ENCODE measurements around the gene ZNF683. TPM values are rescaled to one million over a fixed set of nuclear protein-coding genes. Genes with fewer than 3 reads are reported as not detected.
A peak's percentile ranks its signal among the peaks of the same experiment; 100 is the strongest.

The ZNF683 gene
- total and polyA plus RNA-seq, 2 experiments from 2014 or later = not detected

DNA sequence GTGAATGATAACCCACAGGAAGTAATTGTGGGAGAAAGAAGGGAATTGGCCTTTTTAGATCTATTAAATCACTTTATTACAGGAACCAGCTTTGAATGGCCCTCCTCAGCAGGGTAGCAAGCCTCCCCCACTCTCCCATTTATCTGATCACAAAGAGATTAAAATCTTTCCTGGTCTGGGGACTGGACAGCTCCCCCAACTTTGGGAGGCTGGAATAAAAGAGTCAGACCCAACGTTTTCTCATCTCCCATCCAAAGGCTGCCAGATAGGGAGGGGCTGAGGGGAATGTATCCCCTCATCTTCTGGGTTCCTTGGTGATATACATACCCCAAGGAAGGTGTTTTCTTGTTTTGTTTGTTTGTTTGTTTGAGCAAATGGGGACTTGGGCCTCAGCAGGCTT lies 40.5 kb upstream of the ZNF683 start:
- Mint-ChIP-seq H3K27me3 (ENCODE audit: insufficient read depth, low read depth, poor library complexity) (peaks cover 50% of the 10 kb centered on the region), H3K9me3 (peaks cover 4% of the 10 kb centered on the region; the same call in 1 of the 3 replicates), H3K36me3 (ENCODE audit: low read depth) (peaks cover 72% of the 10 kb centered on the region), H3K27ac (peak overlapping the region; percentile 97), H3K4me1 (peaks cover 63% of the 10 kb centered on the region), H3K4me3 (peak overlapping the region; percentile 99)
- H3F3A ChIP-seq (replicated peaks; ENCODE audit: low read depth) = peaks cover 63% of the 10 kb centered on the region
- ATAC-seq = no peak
- H3K79me2 ChIP-seq (replicated peaks; ENCODE audit: insufficient read depth) = peaks cover 68% of the 10 kb centered on the region
- H3K4me2 ChIP-seq = peak overlapping the region; percentile 84
- H4K20me1 ChIP-seq (replicated peaks; ENCODE audit: insufficient read depth) = peaks cover 36% of the 10 kb centered on the region
- no peaks in the 10 kb centered on the region for H3K27me3 ChIP-seq (ENCODE audit: insufficient read depth)
- H3K27ac ChIP-seq (ENCODE audit: low read depth) = peak overlapping the region; percentile 100
- no peak overlapping the region for H2AFZ ChIP-seq
- no peak for TF ChIP-seq JUNB (IDR thresholded peaks at IDR 0.05; ENCODE audit: unreplicated experiment)
- H3K4me1 ChIP-seq (ENCODE audit: insufficient read depth) = peaks cover 59% of the 10 kb centered on the region
- DNase-seq (ENCODE audit: low spot score) = no peak
- peaks cover 29% of the 10 kb centered on the region; the same call in 1 of the 2 replicates for H3K36me3 ChIP-seq (ENCODE audit: insufficient read depth)
- H3K4me3 ChIP-seq = peak overlapping the region; percentile 96
- H3K9me2 ChIP-seq (ENCODE audit: insufficient read depth) = no peaks in the 10 kb centered on the region

DNA sequence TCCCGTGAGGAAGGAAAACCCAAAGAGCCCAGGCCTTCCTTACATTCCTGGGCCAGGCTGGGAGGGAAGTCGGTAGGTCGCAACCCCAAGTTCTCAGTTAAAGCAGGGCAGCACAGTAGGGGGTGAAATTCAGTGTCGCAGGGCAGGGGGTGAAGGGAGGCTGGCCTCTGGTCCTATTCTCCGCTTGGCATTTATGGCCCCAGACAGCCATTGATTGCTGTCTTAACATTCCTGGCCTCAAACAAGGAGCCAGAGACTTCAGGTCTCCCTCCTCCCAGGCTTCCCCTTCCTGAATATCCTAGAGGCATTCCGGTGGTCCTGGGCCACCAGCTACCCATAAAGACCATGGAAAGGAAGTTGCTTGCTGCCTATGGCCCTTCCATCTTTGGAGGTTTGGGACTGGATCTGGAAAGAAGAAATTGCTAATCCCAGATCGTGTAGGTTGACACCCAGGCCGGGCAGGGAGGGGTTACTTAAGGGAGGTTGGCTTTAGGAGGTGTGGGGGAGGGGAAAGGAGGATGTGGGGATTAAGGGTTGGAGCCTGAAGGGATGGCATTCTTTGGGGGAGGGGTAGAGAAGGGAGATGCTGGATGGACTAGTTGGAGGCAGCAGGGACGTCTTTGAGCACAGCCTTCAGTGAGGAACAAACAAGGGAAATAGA lies 39.8 kb upstream of the ZNF683 start:
- H3F3A ChIP-seq (replicated peaks; ENCODE audit: low read depth) = peaks cover 56% of the 10 kb centered on the region
- H3K9me3 Mint-ChIP-seq = peaks cover 4% of the 10 kb centered on the region; the same call in 1 of the 3 replicates
- DNase-seq (ENCODE audit: low spot score) (peak; percentile 97), ATAC-seq (peak; percentile 15)
- no peaks in the 10 kb centered on the region for H3K27me3 ChIP-seq (ENCODE audit: insufficient read depth)
- H3K27ac ChIP-seq (ENCODE audit: low read depth) = peak overlapping the region; percentile 100
- H3K4me2 ChIP-seq = peak overlapping the region; percentile 84
- no peaks in the 10 kb centered on the region for H3K9me2 ChIP-seq (ENCODE audit: insufficient read depth)
- peaks cover 56% of the 10 kb centered on the region for H3K4me1 Mint-ChIP-seq
- H3K4me3 Mint-ChIP-seq = peak overlapping the region; percentile 99
- no peak overlapping the region for H2AFZ ChIP-seq
- peaks cover 36% of the 10 kb centered on the region for H4K20me1 ChIP-seq (replicated peaks; ENCODE audit: insufficient read depth)
- peaks cover 52% of the 10 kb centered on the region for H3K4me1 ChIP-seq (ENCODE audit: insufficient read depth)
- peaks cover 61% of the 10 kb centered on the region for H3K79me2 ChIP-seq (replicated peaks; ENCODE audit: insufficient read depth)
- peaks cover 23% of the 10 kb centered on the region; the same call in 1 of the 2 replicates for H3K36me3 ChIP-seq (ENCODE audit: insufficient read depth)
- H3K36me3 Mint-ChIP-seq (ENCODE audit: low read depth) = peaks cover 64% of the 10 kb centered on the region
- TF ChIP-seq POLR2AphosphoS5 (IDR thresholded peaks at IDR 0.05; ENCODE audit: low read depth) = peak; percentile 77; the same call in 1 of the 2 replicates
- no peak for TF ChIP-seq ZNF331 (CRISPR knock-in tag; IDR thresholded peaks at IDR 0.05; ENCODE audit: low read depth)
- TF ChIP-seq CREB1 (CRISPR knock-in tag; IDR thresholded peaks at IDR 0.05; ENCODE audit: low read depth) = peak; percentile 37; the same call in 1 of the 2 replicates
- TF ChIP-seq, protein P1, sequence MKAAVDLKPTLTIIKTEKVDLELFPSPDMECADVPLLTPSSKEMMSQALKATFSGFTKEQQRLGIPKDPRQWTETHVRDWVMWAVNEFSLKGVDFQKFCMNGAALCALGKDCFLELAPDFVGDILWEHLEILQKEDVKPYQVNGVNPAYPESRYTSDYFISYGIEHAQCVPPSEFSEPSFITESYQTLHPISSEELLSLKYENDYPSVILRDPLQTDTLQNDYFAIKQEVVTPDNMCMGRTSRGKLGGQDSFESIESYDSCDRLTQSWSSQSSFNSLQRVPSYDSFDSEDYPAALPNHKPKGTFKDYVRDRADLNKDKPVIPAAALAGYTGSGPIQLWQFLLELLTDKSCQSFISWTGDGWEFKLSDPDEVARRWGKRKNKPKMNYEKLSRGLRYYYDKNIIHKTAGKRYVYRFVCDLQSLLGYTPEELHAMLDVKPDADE (IDR thresholded peaks at IDR 0.05) = peak; percentile 68; the same call in 1 of the 2 replicates
- no peak for TF ChIP-seq EZH2 (IDR thresholded peaks at IDR 0.05; ENCODE audit: low read depth, unreplicated experiment)
- TF ChIP-seq, protein P2, sequence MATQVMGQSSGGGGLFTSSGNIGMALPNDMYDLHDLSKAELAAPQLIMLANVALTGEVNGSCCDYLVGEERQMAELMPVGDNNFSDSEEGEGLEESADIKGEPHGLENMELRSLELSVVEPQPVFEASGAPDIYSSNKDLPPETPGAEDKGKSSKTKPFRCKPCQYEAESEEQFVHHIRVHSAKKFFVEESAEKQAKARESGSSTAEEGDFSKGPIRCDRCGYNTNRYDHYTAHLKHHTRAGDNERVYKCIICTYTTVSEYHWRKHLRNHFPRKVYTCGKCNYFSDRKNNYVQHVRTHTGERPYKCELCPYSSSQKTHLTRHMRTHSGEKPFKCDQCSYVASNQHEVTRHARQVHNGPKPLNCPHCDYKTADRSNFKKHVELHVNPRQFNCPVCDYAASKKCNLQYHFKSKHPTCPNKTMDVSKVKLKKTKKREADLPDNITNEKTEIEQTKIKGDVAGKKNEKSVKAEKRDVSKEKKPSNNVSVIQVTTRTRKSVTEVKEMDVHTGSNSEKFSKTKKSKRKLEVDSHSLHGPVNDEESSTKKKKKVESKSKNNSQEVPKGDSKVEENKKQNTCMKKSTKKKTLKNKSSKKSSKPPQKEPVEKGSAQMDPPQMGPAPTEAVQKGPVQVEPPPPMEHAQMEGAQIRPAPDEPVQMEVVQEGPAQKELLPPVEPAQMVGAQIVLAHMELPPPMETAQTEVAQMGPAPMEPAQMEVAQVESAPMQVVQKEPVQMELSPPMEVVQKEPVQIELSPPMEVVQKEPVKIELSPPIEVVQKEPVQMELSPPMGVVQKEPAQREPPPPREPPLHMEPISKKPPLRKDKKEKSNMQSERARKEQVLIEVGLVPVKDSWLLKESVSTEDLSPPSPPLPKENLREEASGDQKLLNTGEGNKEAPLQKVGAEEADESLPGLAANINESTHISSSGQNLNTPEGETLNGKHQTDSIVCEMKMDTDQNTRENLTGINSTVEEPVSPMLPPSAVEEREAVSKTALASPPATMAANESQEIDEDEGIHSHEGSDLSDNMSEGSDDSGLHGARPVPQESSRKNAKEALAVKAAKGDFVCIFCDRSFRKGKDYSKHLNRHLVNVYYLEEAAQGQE (IDR thresholded peaks at IDR 0.05; ENCODE audit: unreplicated experiment) = peak; percentile 37
- TF ChIP-seq ZNF114 (CRISPR knock-in tag; IDR thresholded peaks at IDR 0.05) = no peak
- TF ChIP-seq STAT1 (IDR thresholded peaks at IDR 0.05; ENCODE audit: unreplicated experiment) = no peak
- no peak for TF ChIP-seq JUNB (IDR thresholded peaks at IDR 0.05; ENCODE audit: unreplicated experiment)
- peak overlapping the region; percentile 97 for H3K27ac Mint-ChIP-seq
- H3K4me3 ChIP-seq = peak overlapping the region; percentile 96
- H3K27me3 Mint-ChIP-seq (ENCODE audit: insufficient read depth, low read depth, poor library complexity) = peaks cover 43% of the 10 kb centered on the region
